Measurements from ENCODE around the gene NOSTRIN.

DNA sequence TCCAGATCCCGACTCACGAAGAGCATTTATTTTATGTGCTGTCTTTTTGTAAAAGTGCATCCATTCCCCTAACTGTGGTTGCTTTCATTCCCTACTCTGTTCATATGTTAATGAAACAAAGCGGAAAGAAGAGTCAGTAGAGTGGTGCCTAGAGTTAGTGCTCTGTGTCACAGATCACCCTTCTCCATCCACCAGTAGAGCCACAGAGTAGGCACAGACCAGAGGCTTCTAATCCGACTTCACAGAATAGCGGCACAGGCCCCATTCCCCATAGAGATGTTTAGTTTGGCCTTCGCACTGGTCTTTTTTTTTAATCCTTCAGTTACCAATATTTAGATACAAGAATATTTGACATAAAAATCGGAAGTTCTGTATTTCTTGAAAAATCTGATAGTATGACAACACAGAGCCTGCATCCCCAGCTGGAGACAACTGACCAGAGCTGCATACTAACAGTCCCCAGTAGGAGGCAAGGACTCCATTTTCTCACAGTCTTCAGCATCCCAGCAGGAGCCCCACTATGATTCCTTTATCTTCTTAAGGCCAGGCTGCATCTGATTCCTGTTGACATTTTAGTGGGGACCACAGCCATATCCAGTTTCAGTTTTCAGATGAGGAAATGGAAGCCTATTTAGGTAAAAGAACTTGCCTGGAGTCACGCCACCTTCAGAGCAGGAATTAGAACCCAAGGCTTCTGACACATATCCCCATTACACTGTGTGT, 105.7 kb downstream of the NOSTRIN start:
- TF ChIP-seq, protein P1, sequence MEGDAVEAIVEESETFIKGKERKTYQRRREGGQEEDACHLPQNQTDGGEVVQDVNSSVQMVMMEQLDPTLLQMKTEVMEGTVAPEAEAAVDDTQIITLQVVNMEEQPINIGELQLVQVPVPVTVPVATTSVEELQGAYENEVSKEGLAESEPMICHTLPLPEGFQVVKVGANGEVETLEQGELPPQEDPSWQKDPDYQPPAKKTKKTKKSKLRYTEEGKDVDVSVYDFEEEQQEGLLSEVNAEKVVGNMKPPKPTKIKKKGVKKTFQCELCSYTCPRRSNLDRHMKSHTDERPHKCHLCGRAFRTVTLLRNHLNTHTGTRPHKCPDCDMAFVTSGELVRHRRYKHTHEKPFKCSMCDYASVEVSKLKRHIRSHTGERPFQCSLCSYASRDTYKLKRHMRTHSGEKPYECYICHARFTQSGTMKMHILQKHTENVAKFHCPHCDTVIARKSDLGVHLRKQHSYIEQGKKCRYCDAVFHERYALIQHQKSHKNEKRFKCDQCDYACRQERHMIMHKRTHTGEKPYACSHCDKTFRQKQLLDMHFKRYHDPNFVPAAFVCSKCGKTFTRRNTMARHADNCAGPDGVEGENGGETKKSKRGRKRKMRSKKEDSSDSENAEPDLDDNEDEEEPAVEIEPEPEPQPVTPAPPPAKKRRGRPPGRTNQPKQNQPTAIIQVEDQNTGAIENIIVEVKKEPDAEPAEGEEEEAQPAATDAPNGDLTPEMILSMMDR (IDR thresholded peaks at IDR 0.05) = no peak
- TF ChIP-seq POLR2AphosphoS5 (IDR thresholded peaks at IDR 0.05) = no peak
- TF ChIP-seq POLR2A (IDR thresholded peaks at IDR 0.05) = no peak

Data from sigmoid colon (tissue), 4 donors.